Measurements from ENCODE around the gene RPAP3.

DNA sequence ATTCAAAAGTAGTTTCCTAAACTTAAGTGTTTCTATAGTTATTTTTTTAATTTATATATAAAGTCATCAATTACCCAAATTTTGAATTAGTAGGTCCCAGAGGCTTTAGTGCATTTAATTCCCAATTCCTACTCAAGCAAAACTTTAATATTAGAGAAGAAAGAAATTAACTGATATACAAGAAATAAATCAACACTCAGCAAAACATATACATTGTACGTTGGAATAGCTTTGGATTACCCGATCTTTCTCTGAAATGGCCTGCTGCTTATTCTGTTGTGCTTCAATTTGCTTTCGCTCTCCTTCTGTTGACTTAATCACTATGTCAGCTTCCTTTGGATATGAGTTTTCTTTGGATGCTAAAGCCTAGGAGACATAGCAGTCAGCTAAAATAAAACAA is 18.2 kb downstream of the RPAP3 start:
- TF ChIP-seq GTF2I (CRISPR knock-in tag; conservative IDR thresholded peaks at IDR 0.05) = no peak
- TF ChIP-seq, protein P1, sequence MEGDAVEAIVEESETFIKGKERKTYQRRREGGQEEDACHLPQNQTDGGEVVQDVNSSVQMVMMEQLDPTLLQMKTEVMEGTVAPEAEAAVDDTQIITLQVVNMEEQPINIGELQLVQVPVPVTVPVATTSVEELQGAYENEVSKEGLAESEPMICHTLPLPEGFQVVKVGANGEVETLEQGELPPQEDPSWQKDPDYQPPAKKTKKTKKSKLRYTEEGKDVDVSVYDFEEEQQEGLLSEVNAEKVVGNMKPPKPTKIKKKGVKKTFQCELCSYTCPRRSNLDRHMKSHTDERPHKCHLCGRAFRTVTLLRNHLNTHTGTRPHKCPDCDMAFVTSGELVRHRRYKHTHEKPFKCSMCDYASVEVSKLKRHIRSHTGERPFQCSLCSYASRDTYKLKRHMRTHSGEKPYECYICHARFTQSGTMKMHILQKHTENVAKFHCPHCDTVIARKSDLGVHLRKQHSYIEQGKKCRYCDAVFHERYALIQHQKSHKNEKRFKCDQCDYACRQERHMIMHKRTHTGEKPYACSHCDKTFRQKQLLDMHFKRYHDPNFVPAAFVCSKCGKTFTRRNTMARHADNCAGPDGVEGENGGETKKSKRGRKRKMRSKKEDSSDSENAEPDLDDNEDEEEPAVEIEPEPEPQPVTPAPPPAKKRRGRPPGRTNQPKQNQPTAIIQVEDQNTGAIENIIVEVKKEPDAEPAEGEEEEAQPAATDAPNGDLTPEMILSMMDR (IDR thresholded peaks at IDR 0.05) = no peak
